Measurements from ENCODE around the gene THSD7B. TPM values are rescaled to one million over a fixed set of nuclear protein-coding genes. Genes with fewer than 3 reads are reported as not detected.

Gene THSD7B
- total and polyA plus RNA-seq, 9 donors = 0.10 to 0.82 (median 0.37) TPM; not detected in 1

- no peak for DNase-seq
- no peaks in the 10 kb centered on the region for H3K27me3 ChIP-seq
- intact Hi-C loops (cut with DNase I) = no loop called here
- no peak overlapping the region for H3K27ac ChIP-seq
- no peaks in the 10 kb centered on the region for H3K4me1 ChIP-seq (ENCODE audit: insufficient read depth)
- no peak overlapping the region for H3K4me3 ChIP-seq
- H3K9me3 ChIP-seq = no peaks in the 10 kb centered on the region
- no peaks in the 10 kb centered on the region for H3K36me3 ChIP-seq
- 53 to 100% (median 96%) methylated on average over 1 of the region's 1 CpG for WGBS, 3 donors
- TF ChIP-seq POLR2A (IDR thresholded peaks at IDR 0.05) = no peak
- TF ChIP-seq EP300 (IDR thresholded peaks at IDR 0.05) = no peak
- TF ChIP-seq, protein P1, sequence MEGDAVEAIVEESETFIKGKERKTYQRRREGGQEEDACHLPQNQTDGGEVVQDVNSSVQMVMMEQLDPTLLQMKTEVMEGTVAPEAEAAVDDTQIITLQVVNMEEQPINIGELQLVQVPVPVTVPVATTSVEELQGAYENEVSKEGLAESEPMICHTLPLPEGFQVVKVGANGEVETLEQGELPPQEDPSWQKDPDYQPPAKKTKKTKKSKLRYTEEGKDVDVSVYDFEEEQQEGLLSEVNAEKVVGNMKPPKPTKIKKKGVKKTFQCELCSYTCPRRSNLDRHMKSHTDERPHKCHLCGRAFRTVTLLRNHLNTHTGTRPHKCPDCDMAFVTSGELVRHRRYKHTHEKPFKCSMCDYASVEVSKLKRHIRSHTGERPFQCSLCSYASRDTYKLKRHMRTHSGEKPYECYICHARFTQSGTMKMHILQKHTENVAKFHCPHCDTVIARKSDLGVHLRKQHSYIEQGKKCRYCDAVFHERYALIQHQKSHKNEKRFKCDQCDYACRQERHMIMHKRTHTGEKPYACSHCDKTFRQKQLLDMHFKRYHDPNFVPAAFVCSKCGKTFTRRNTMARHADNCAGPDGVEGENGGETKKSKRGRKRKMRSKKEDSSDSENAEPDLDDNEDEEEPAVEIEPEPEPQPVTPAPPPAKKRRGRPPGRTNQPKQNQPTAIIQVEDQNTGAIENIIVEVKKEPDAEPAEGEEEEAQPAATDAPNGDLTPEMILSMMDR (IDR thresholded peaks at IDR 0.05) = no peak
Measured at GRCh38 chr2:136871424-136871823, 106.1 kb downstream of the THSD7B start.

DNA sequence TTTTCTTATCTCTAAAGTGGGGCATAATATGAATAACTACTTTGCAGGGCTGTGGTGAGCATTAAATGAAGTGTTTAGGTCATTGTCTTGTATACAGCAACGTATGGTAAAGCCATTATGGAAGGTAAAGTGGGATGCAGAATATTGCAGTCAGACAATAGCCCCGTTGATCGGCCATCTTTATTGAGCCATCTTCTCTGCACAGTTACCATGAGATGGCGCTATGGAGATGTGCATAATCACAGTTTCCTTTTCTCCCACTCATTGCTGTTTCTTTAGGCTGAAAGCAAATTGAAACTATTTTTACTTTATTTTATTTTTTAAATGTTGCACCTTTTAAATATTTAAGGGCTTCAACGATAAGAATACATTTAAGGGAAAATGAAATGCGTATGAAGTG, 108.9 kb downstream of the THSD7B start:
- intact Hi-C loops (cut with DNase I) = no loop called here
- TF ChIP-seq, protein P1 (IDR thresholded peaks at IDR 0.05) = no peak
- TF ChIP-seq POLR2A (IDR thresholded peaks at IDR 0.05) = no peak
- no peak for TF ChIP-seq EP300 (IDR thresholded peaks at IDR 0.05)
- Histone ChIP-seq H3K27me3 (no peaks in the 10 kb centered on the region), H3K9me3 (no peaks in the 10 kb centered on the region), H3K4me1 (ENCODE audit: insufficient read depth) (no peaks in the 10 kb centered on the region), H3K4me3 (no peak overlapping the region), H3K27ac (no peak overlapping the region), H3K36me3 (no peaks in the 10 kb centered on the region)
- 38 to 54% (median 44%) methylated on average over 6 of the region's 6 CpGs for WGBS, 3 donors
- no peak for DNase-seq

DNA sequence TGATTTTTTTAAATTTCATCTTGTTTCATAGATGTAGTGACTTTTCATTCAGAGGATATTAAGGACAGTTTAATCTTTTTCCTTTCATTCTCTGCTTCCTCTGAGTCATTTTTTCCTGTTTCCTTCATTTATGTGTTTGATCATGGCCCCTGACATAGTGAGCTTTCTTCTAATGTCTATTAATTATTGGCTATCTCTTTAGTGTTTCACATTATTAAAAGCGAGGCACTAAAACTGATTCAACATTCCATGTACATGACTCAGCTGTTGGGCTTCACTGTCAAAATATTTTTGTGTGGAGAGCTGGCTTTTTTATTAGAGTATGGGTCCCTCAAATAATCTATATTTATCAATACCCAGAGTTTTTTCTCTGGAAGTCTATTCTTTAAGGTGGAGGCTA, 125.8 kb downstream of the THSD7B start:
- no peak for TF ChIP-seq POLR2A (IDR thresholded peaks at IDR 0.05)
- no peak for TF ChIP-seq EP300 (IDR thresholded peaks at IDR 0.05)
- TF ChIP-seq, protein P1 (IDR thresholded peaks at IDR 0.05) = no peak
- H3K4me3 ChIP-seq = no peak overlapping the region
- H3K4me1 ChIP-seq (ENCODE audit: insufficient read depth) = no peaks in the 10 kb centered on the region
- WGBS, 3 donors = 3 to 53% (median 51%) methylated on average over 1 of the region's 1 CpG
- intact Hi-C loops (cut with DNase I) = no loop called here
- H3K36me3 ChIP-seq = no peaks in the 10 kb centered on the region
- no peaks in the 10 kb centered on the region for H3K27me3 ChIP-seq
- no peak for DNase-seq
- no peaks in the 10 kb centered on the region for H3K9me3 ChIP-seq
- H3K27ac ChIP-seq = no peak overlapping the region

DNA sequence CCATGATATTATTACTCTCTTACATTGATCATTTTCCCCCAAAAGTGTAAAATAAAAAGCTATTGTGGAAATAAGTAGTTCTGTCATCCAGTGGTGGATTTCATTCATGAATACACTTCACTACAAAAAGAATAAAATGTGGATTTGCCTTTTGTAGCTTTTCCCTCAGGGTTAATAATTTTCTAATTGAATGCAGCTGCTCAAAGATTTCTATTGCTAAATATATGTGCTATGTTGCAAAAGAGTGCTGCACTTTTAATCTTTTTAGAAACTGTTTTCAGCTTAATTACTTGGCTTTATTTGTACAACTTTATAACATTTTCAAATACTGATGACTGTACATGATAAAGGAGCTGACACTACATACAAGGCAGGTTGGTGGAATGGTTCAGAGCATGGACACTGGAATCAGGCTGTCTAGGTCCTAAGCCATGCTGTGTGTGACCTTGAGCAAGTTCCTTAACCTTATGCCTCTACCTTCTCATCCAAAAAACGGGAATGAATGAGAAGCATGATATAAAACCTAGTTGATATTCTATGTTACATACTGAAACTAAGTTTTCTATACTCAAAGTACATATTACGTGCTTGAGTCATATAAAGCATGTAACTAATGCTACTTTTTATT, 128.8 kb downstream of the THSD7B start:
- no peak overlapping the region for H3K27ac ChIP-seq
- 84 to 89% (median 85%) methylated on average over 2 of the region's 2 CpGs for whole genome bisulfite sequencing, 3 donors
- H3K4me1 ChIP-seq (ENCODE audit: insufficient read depth) = no peaks in the 10 kb centered on the region
- no peaks in the 10 kb centered on the region for H3K9me3 ChIP-seq
- H3K4me3 ChIP-seq = no peak overlapping the region
- no peaks in the 10 kb centered on the region for H3K36me3 ChIP-seq
- no peak for TF ChIP-seq POLR2A (IDR thresholded peaks at IDR 0.05)
- no peak for TF ChIP-seq EP300 (IDR thresholded peaks at IDR 0.05)
- intact Hi-C loops (cut with DNase I) = no loop called here
- DNase-seq = no peak
- H3K27me3 ChIP-seq = no peaks in the 10 kb centered on the region

- H3K27ac ChIP-seq = no peak overlapping the region
- no peaks in the 10 kb centered on the region for H3K4me1 ChIP-seq (ENCODE audit: insufficient read depth)
- whole genome bisulfite sequencing, 3 donors = 49 to 68% (median 54%) methylated on average over 4 of the region's 4 CpGs
- no peaks in the 10 kb centered on the region for H3K27me3 ChIP-seq
- H3K4me3 ChIP-seq = no peak overlapping the region
- no peak for TF ChIP-seq EP300 (IDR thresholded peaks at IDR 0.05)
- no peak for TF ChIP-seq POLR2A (IDR thresholded peaks at IDR 0.05)
- intact Hi-C loops (cut with DNase I) = no loop called here
- H3K9me3 ChIP-seq = no peaks in the 10 kb centered on the region
- H3K36me3 ChIP-seq = no peaks in the 10 kb centered on the region
- no peak for DNase-seq
Measured at GRCh38 chr2:136901732-136902131, 136.4 kb downstream of the THSD7B start.
